ENCODE results near the gene ECI1.
A peak's percentile ranks its signal among the peaks of the same experiment; 100 is the strongest.

GRCh38 chr16:2223942-2224486, 27.4 kb downstream of the ECI1 start:
- TF ChIP-seq CTCF (IDR thresholded peaks at IDR 0.05; ENCODE audit: poor library complexity): peak; percentile 31
- TF ChIP-seq EZH2phosphoT487 (IDR thresholded peaks at IDR 0.05; ENCODE audit: low read depth, severe bottlenecking, unreplicated experiment): no peak
- TF ChIP-seq EZH2 (IDR thresholded peaks at IDR 0.05; ENCODE audit: borderline replicate concordance): no peak

Data from hepatocyte (in vitro differentiated cells).